WTC11 (cell line): Measurements from ENCODE around the gene DYSF. TPM values are rescaled to one million over a fixed set of nuclear protein-coding genes. Genes with fewer than 3 reads are reported as not detected.

Experiments used
- ATAC-seq: fragments of 200-7000 bp; cut with Tn5 transposase; 2 replicates; pipeline ENCODE4 v1.10.0; 2021; ENCODE audit warnings: mild to moderate bottlenecking, moderate library complexity
- CTCF ChIA-PET: fragments of 300-600 bp; sonication (Branson Sonifier 250); formaldehyde crosslinking; loops from one replicate; lab custom pipeline; 2021; ENCODE audit warnings: antibody characterized with exemption; lab: Charles Lee
- POLR2A ChIA-PET: fragments of 350-600 bp; sonication (Branson Sonifier 250); formaldehyde crosslinking; loops from one replicate; lab custom pipeline; 2021; ENCODE audit warnings: antibody characterized with exemption; lab: Charles Lee
- DNase-seq: peaks from one replicate; pipeline ENCODE4 v3.0.0; 2021; ENCODE audit warnings: low spot score
- H3K27ac Mint-ChIP-seq: 2 replicates; pipeline ENCODE4 v1.8.0; 2021; ENCODE audit warnings: mixed read lengths
- H3K27me3 Mint-ChIP-seq: 2 replicates; pipeline ENCODE4 v1.8.0; 2021; ENCODE audit warnings: low read depth, mild to moderate bottlenecking, moderate library complexity, mixed read lengths
- H3K36me3 Mint-ChIP-seq: 2 replicates; pipeline ENCODE4 v1.8.0; 2021; ENCODE audit warnings: mixed read lengths
- H3K4me1 Mint-ChIP-seq: 2 replicates; pipeline ENCODE4 v1.8.0; 2022; ENCODE audit warnings: mixed read lengths
- H3K4me3 Mint-ChIP-seq: 2 replicates; pipeline ENCODE4 v1.8.0; 2021; ENCODE audit warnings: mild to moderate bottlenecking, moderate library complexity, mixed read lengths
- H3K9me3 Mint-ChIP-seq: 2 replicates; pipeline ENCODE4 v1.8.0; 2021; ENCODE audit warnings: mixed read lengths
- CDX4 ChIP-seq: fragments of 250-450 bp; sonication (Bioruptor Pico); IDR thresholded peaks from 2 replicates; pipeline ENCODE4 v1.9.0; 2021; ENCODE audit warnings: moderate library complexity, mild to moderate bottlenecking, inconsistent platforms, borderline replicate concordance
- FOXP1 ChIP-seq: sonication (generic); formaldehyde crosslinking; IDR thresholded peaks from 2 replicates; pipeline ENCODE4 v1.8.0; 2022; ENCODE audit warnings: missing genetic modification reagents, mild to moderate bottlenecking, moderate library complexity, borderline replicate concordance
- HMGA2 ChIP-seq: fragments of 250-450 bp; sonication (Bioruptor Pico); IDR thresholded peaks from 2 replicates; pipeline ENCODE4 v1.4.0; 2021; ENCODE audit warnings: mild to moderate bottlenecking, moderate library complexity
- MYBL2 ChIP-seq: sonication (generic); formaldehyde crosslinking; IDR thresholded peaks from 2 replicates; pipeline ENCODE4 v1.8.1; 2023; ENCODE audit warnings: mild to moderate bottlenecking, moderate library complexity, missing genetic modification reagents
- NFE2L1 ChIP-seq: sonication (generic); formaldehyde crosslinking; IDR thresholded peaks from 2 replicates; pipeline ENCODE4 v1.8.1; 2023; ENCODE audit warnings: missing genetic modification reagents
- PRDM15 ChIP-seq: sonication (generic); formaldehyde crosslinking; IDR thresholded peaks from 2 replicates; pipeline ENCODE4 v1.8.0; 2022; ENCODE audit warnings: missing genetic modification reagents
- SMAD3 ChIP-seq: sonication (generic); formaldehyde crosslinking; IDR thresholded peaks from 2 replicates; pipeline ENCODE4 v1.8.0; 2022; ENCODE audit warnings: missing genetic modification reagents, mild to moderate bottlenecking, borderline replicate concordance
- TP53 ChIP-seq: sonication (generic); formaldehyde crosslinking; IDR thresholded peaks from 2 replicates; pipeline ENCODE4 v1.8.1; 2023; ENCODE audit warnings: mild to moderate bottlenecking, missing genetic modification reagents
- ZBTB21 ChIP-seq: sonication (generic); formaldehyde crosslinking; IDR thresholded peaks from 2 replicates; pipeline ENCODE4 v1.8.1; 2023; ENCODE audit warnings: mild to moderate bottlenecking, missing genetic modification reagents, borderline replicate concordance
- ZNF317 ChIP-seq: sonication (generic); formaldehyde crosslinking; IDR thresholded peaks from 2 replicates; pipeline ENCODE4 v1.8.1; 2023; ENCODE audit warnings: low read depth, mild to moderate bottlenecking, moderate library complexity, missing genetic modification reagents, borderline replicate concordance
- ZNF532 ChIP-seq: fragments of 250-450 bp; sonication (Bioruptor Pico); IDR thresholded peaks from 2 replicates; pipeline ENCODE4 v1.9.0; 2021; ENCODE audit warnings: mild to moderate bottlenecking, borderline replicate concordance
- total RNA-seq: library from RNA; stranded (reverse); gene quantifications from 3 replicates; pipeline ENCODE4 v1.2.3, GENCODE V29; 2021
- TF ChIP-seq, protein P1 (sequence below): fragments of 200-600 bp; IDR thresholded peaks from 2 replicates; pipeline ENCODE4 v1.8.0; 2022; ENCODE audit warnings: antibody characterized with exemption

The DYSF gene
- total RNA-seq, 1 experiment from 2014 or later = 14.8 TPM

- CTCF ChIA-PET = interaction anchor here (0.9 to 1.6 kb wide), 4 partner anchors 15 to 194 kb away, joined by 3 to 6 read pairs (median 4); no protein-coding TSS in a partner anchor
These were observed 150.7 kb downstream of the DYSF start for GRCh38 chr2:71603851-71604725.

DNA sequence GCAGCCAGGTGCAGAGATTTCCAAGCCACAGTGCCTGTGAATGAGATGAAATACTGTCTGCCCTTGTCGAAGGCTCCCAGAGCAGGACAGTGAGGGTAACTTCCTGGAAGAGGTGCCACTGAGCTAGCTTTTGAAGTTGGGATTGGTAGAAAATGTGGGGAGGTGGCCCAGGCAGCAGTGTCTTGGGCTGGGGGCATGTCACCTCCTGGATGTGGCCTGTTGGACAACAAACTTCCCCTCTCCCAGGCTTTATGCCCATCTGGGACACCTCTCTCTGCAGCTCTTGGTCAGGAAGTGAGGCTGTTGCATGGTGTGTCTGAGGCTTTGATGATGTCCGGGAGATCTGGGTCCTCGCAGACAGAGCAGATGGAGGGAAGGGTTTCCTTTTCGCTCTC, 151.4 kb downstream of the DYSF start:
- CTCF ChIA-PET = interaction anchor here (0.9 to 1.6 kb wide), 4 partner anchors 16 to 194 kb away, joined by 3 to 6 read pairs (median 4); no protein-coding TSS in a partner anchor
- Mint-ChIP-seq H3K4me3 (no peak overlapping the region), H3K27me3 (0 out of 2 replicates have a peak, but pooled peaks cover 2% of the 10 kb centered on the region)
- TF ChIP-seq ZNF532 = no peak
- TF ChIP-seq MYBL2 (CRISPR knock-in tag) = no peak
- TF ChIP-seq SMAD3 (CRISPR knock-in tag) = no peak
- TF ChIP-seq PRDM15 = no peak
- TF ChIP-seq NFE2L1 = no peak
- TF ChIP-seq ZBTB21 = no peak
- no peak for TF ChIP-seq CDX4
- TF ChIP-seq TP53 (CRISPR knock-in tag) = no peak
- TF ChIP-seq, all 79 proteins: peak for 0
- Mint-ChIP-seq H3K9me3 (no peaks in the 10 kb centered on the region), H3K36me3 (no peaks in the 10 kb centered on the region), H3K4me1 (peaks cover 24% of the 10 kb centered on the region), H3K27ac (no peak overlapping the region)
- peak; percentile 4 for DNase-seq
- POLR2A ChIA-PET = no interaction called here
- no peak for ATAC-seq

More at GRCh38 chr2:71603851-71604725, 150.7 kb downstream of the DYSF start:
- Mint-ChIP-seq H3K4me1 (peaks cover 24% of the 10 kb centered on the region), H3K27ac (no peak overlapping the region), H3K36me3 (no peaks in the 10 kb centered on the region), H3K4me3 (no peak overlapping the region)
- ATAC-seq = no peak; the same call in 1 of the 2 replicates
- POLR2A ChIA-PET = no interaction called here
- no peak for TF ChIP-seq FOXP1 (CRISPR knock-in tag)
- TF ChIP-seq MYBL2 (CRISPR knock-in tag) = no peak
- TF ChIP-seq, protein P1, sequence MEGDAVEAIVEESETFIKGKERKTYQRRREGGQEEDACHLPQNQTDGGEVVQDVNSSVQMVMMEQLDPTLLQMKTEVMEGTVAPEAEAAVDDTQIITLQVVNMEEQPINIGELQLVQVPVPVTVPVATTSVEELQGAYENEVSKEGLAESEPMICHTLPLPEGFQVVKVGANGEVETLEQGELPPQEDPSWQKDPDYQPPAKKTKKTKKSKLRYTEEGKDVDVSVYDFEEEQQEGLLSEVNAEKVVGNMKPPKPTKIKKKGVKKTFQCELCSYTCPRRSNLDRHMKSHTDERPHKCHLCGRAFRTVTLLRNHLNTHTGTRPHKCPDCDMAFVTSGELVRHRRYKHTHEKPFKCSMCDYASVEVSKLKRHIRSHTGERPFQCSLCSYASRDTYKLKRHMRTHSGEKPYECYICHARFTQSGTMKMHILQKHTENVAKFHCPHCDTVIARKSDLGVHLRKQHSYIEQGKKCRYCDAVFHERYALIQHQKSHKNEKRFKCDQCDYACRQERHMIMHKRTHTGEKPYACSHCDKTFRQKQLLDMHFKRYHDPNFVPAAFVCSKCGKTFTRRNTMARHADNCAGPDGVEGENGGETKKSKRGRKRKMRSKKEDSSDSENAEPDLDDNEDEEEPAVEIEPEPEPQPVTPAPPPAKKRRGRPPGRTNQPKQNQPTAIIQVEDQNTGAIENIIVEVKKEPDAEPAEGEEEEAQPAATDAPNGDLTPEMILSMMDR = no peak
- TF ChIP-seq HMGA2 (CRISPR knock-in tag) = no peak
- no peak for TF ChIP-seq ZNF317 (CRISPR knock-in tag)
- TF ChIP-seq, all 79 proteins: peak for 0
- DNase-seq = peak; percentile 12
- Mint-ChIP-seq H3K9me3 (no peaks in the 10 kb centered on the region), H3K27me3 (0 out of 2 replicates have a peak, but pooled peaks cover 2% of the 10 kb centered on the region)
